Measurements from ENCODE around the gene CYB5D1.

GRCh38 chr17:7887038-7887481, 29.3 kb downstream of the CYB5D1 start:
- no peak for TF ChIP-seq CTCF (IDR thresholded peaks at IDR 0.05; ENCODE audit: poor library complexity)
- no peak for TF ChIP-seq EZH2 (IDR thresholded peaks at IDR 0.05; ENCODE audit: borderline replicate concordance)
- no peak for TF ChIP-seq EZH2phosphoT487 (IDR thresholded peaks at IDR 0.05; ENCODE audit: low read depth, severe bottlenecking, unreplicated experiment)
